Measurements from ENCODE around the gene MISP. TPM values are rescaled to one million over a fixed set of nuclear protein-coding genes. Genes with fewer than 3 reads are reported as not detected.
A peak's percentile ranks its signal among the peaks of the same experiment; 100 is the strongest.

The MISP gene
- total and polyA plus RNA-seq, 2 experiments from 2014 or later, result 0.27 to 0.28 TPM

DNA sequence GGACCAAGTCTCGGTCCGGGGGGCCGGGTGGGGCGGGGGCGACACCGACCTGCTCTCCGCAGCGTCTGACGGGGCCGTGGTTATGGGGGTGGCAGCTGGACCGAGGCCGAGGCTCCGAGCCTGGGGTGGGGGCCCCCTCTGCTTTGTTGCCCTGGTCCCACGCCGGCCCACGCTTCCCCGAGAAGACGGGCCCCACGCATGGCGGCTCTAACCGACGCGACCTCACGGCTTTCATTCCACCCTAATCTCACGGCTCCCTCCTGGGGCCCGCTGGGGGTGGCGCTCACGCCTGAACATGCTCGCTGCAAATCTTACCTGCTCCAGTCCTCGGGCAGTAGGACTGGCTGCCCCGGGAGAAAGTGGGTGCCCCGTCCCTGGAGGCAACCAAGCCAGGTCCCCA lies 14.8 kb upstream of the MISP start (continued):
- TF ChIP-seq, protein P1, sequence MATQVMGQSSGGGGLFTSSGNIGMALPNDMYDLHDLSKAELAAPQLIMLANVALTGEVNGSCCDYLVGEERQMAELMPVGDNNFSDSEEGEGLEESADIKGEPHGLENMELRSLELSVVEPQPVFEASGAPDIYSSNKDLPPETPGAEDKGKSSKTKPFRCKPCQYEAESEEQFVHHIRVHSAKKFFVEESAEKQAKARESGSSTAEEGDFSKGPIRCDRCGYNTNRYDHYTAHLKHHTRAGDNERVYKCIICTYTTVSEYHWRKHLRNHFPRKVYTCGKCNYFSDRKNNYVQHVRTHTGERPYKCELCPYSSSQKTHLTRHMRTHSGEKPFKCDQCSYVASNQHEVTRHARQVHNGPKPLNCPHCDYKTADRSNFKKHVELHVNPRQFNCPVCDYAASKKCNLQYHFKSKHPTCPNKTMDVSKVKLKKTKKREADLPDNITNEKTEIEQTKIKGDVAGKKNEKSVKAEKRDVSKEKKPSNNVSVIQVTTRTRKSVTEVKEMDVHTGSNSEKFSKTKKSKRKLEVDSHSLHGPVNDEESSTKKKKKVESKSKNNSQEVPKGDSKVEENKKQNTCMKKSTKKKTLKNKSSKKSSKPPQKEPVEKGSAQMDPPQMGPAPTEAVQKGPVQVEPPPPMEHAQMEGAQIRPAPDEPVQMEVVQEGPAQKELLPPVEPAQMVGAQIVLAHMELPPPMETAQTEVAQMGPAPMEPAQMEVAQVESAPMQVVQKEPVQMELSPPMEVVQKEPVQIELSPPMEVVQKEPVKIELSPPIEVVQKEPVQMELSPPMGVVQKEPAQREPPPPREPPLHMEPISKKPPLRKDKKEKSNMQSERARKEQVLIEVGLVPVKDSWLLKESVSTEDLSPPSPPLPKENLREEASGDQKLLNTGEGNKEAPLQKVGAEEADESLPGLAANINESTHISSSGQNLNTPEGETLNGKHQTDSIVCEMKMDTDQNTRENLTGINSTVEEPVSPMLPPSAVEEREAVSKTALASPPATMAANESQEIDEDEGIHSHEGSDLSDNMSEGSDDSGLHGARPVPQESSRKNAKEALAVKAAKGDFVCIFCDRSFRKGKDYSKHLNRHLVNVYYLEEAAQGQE (IDR thresholded peaks at IDR 0.05; ENCODE audit: unreplicated experiment), result no peak
- no peak for TF ChIP-seq CREB1 (CRISPR knock-in tag; IDR thresholded peaks at IDR 0.05; ENCODE audit: low read depth)

DNA sequence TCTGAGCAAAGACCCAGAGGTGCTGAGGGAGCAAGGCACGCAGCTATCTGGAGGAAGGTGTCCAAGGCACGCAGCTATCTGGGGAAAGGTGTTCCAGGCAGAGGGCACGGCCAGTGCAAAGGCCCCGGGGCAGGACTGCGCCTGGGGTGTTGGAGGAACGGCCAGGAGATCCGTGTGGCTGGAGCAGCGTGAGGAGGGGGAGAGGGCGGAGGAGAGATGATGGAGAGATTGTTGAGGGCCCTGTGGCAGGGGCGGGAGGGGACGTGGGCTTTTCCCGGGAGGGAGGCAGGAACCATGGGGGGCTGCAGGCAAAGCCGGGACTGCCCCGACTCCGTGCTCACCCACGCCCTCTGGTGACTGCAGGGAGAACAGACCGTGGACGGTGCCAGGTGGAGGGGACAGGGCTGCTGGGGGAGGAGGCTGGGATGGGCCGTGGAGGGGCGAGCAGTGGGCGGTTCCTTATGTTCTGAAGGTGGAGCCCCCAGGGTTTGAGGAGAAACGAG lies 13.3 kb upstream of the MISP start:
- H4K20me1 ChIP-seq (replicated peaks; ENCODE audit: insufficient read depth), result no peaks in the 10 kb centered on the region; the same call in 1 of the 2 replicates
- no peaks in the 10 kb centered on the region; the same call in 2 of the 3 replicates for H3K4me1 Mint-ChIP-seq
- H3K27ac Mint-ChIP-seq, result no peak overlapping the region
- no peak overlapping the region for H3K27ac ChIP-seq (ENCODE audit: low read depth)
- ATAC-seq (peak; percentile 81), DNase-seq (ENCODE audit: low spot score) (peak; percentile 87)
- no peaks in the 10 kb centered on the region for H3K79me2 ChIP-seq (replicated peaks; ENCODE audit: insufficient read depth)
- no peak overlapping the region for H3K4me3 ChIP-seq
- H3K36me3 ChIP-seq (ENCODE audit: insufficient read depth), result no peaks in the 10 kb centered on the region
- H3F3A ChIP-seq (replicated peaks; ENCODE audit: low read depth), result 0 out of 2 replicates have a peak, but pooled peaks cover 3% of the 10 kb centered on the region
- peaks cover 15% of the 10 kb centered on the region for H3K27me3 Mint-ChIP-seq (ENCODE audit: insufficient read depth, low read depth, poor library complexity)
- no peaks in the 10 kb centered on the region; the same call in 1 of the 2 replicates for H3K4me1 ChIP-seq (ENCODE audit: insufficient read depth)
- no peak overlapping the region for H3K4me3 Mint-ChIP-seq
- H3K36me3 Mint-ChIP-seq (ENCODE audit: low read depth), result no peaks in the 10 kb centered on the region
- H3K27me3 ChIP-seq (ENCODE audit: insufficient read depth), result no peaks in the 10 kb centered on the region
- no peaks in the 10 kb centered on the region for H3K9me2 ChIP-seq (ENCODE audit: insufficient read depth)
- no peak overlapping the region for H2AFZ ChIP-seq
- TF ChIP-seq, protein P2, sequence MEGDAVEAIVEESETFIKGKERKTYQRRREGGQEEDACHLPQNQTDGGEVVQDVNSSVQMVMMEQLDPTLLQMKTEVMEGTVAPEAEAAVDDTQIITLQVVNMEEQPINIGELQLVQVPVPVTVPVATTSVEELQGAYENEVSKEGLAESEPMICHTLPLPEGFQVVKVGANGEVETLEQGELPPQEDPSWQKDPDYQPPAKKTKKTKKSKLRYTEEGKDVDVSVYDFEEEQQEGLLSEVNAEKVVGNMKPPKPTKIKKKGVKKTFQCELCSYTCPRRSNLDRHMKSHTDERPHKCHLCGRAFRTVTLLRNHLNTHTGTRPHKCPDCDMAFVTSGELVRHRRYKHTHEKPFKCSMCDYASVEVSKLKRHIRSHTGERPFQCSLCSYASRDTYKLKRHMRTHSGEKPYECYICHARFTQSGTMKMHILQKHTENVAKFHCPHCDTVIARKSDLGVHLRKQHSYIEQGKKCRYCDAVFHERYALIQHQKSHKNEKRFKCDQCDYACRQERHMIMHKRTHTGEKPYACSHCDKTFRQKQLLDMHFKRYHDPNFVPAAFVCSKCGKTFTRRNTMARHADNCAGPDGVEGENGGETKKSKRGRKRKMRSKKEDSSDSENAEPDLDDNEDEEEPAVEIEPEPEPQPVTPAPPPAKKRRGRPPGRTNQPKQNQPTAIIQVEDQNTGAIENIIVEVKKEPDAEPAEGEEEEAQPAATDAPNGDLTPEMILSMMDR (conservative IDR thresholded peaks at IDR 0.05; ENCODE audit: low read depth in 2 of 2), result peak; percentile 64 to 80
- TF ChIP-seq POLR2AphosphoS5 (IDR thresholded peaks at IDR 0.05; ENCODE audit: low read depth), result no peak
- H3K9me3 Mint-ChIP-seq, result peaks cover 4% of the 10 kb centered on the region; the same call in 2 of the 3 replicates
- H3K4me2 ChIP-seq, result no peak overlapping the region

DNA sequence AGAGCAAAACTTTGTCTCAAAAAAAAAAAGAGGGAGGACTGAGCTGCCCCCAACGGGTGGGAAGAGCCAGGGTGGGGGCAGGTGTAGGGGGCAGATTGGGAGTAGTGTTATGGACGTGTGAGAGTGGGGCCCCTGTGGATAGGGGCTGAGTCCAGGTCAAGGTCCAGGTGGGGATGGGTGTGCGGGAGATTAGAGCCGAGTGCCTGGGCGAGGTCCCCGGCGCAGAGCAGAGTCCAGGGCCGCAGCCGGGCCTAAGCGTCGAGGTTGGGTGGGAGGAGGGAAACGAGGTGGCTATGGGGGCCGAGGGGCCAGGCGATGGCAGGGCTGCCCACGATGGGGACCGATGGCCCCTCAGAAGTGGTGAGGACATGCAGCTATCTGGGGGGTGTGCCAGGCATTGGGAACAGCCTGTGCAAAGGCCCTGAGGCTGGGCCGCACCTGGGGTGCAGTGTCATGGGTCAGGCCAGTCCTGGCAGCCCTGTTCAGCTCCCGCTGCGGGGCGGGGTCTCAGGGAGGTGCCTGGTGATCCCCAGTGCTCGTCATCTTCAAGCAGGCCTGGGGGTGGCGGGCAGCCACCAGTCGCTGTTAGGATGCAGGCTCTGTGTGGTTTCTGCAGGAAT lies 12.3 kb upstream of the MISP start:
- no peak for DNase-seq (ENCODE audit: low spot score)
- Mint-ChIP-seq H3K27me3 (ENCODE audit: insufficient read depth, low read depth, poor library complexity) (peaks cover 15% of the 10 kb centered on the region), H3K36me3 (ENCODE audit: low read depth) (no peaks in the 10 kb centered on the region), H3K4me3 (no peak overlapping the region), H3K4me1 (no peaks in the 10 kb centered on the region), H3K27ac (no peak overlapping the region), H3K9me3 (peaks cover 6% of the 10 kb centered on the region; the same call in 2 of the 3 replicates)
- H3K4me1 ChIP-seq (ENCODE audit: insufficient read depth), result no peaks in the 10 kb centered on the region; the same call in 1 of the 2 replicates
- no peak overlapping the region for H3K27ac ChIP-seq (ENCODE audit: low read depth)
- no peak for TF ChIP-seq ZNF331 (CRISPR knock-in tag; IDR thresholded peaks at IDR 0.05; ENCODE audit: low read depth)
- no peak for TF ChIP-seq JUNB (IDR thresholded peaks at IDR 0.05; ENCODE audit: unreplicated experiment)
- no peaks in the 10 kb centered on the region for H3K36me3 ChIP-seq (ENCODE audit: insufficient read depth)
- no peak for ATAC-seq
- no peaks in the 10 kb centered on the region for H3K79me2 ChIP-seq (replicated peaks; ENCODE audit: insufficient read depth)
- 0 out of 2 replicates have a peak, but pooled peaks cover 3% of the 10 kb centered on the region for H3F3A ChIP-seq (replicated peaks; ENCODE audit: low read depth)
- no peaks in the 10 kb centered on the region for H3K9me2 ChIP-seq (ENCODE audit: insufficient read depth)
- H3K4me2 ChIP-seq, result no peak overlapping the region
- no peaks in the 10 kb centered on the region for H3K27me3 ChIP-seq (ENCODE audit: insufficient read depth)
- no peak overlapping the region for H3K4me3 ChIP-seq
- H4K20me1 ChIP-seq (replicated peaks; ENCODE audit: insufficient read depth), result no peaks in the 10 kb centered on the region; the same call in 1 of the 2 replicates
- no peak overlapping the region for H2AFZ ChIP-seq
